GM18517 (cell line): ENCODE data around the gene IGFBP4.

Experiments used
- ATAC-seq: cut with Tn5 transposase; IDR thresholded peaks from one replicate; pipeline ENCODE4 v1.9.1; 2021; ENCODE audit warnings: mild to moderate bottlenecking, moderate library complexity; ENCODE audit not compliant: unreplicated experiment

Gene IGFBP4

GRCh38 chr17:40431231-40431602 is 12.0 kb upstream of the IGFBP4 start:
- no peak for ATAC-seq

DNA sequence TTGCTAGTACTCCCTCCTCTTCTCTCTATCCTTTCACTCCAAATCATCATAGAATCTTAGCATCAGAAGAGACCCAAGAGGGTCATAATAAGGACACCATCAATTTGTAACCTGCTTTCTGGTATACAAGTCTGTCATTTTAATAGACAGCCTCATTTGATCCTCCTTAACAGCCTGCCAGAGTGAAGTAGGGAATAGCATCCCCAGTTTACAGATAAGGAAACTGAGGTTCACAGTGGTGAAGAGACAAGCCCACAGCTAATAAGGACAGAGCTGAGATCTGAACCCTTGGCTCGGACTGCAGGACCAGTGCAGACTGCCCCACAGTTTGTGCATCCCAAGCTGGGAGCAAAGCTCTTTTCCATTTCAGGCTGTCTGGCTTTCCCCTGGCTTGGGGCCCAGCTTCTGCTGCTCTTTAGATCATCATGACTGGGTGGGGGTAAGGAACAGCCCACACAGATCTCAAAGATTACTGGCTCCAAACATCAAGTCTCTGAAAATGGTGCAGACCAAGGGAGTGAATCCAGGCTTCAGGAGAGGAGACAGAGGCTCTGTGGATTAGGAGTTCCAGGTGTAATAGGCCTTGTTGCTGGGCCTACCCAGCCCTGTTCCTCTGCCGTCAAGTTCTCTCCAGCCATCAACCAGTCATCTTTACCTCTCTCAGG is 10.3 kb upstream of the IGFBP4 start:
- ATAC-seq, result no peak

DNA sequence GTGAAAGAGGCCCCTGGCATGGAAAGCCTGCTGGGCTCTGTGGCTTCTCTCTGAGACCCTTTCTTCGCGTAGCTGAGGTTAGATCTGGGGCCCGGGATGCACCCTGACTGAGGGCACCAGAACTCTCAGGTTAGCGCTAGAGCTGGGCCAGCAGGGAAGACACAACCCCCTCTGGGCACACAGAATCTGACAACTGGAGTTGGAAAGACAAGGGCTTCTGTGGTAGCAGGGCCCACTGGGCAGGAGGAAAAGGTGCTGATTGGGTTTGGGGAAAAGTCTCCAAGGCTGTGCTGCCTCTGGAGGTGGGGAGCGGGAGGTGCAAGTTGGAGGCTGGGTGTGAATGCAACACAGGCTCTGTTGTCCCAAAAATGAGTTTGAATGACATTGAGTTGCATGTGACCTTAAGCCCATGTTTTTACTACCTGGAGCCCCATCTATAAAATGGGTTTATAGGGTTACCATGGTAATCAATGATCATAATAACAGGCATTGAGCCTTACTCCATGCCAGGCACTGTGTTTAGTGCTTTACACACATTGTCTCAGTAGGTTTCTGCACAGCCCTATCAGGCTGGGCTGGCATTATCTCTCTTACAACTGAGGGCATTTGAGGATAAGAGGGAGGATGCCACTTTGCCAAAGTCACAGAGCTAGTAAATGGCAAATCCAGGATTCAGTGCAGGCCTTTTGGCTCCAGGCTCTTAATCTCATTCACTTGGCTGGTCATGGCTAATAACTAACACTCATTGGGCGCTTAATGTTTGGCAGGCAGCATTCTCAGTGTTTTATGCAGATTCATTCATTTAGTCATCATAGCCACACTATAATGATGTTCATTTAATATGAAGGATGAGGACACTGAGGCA is 9.5 kb upstream of the IGFBP4 start:
- ATAC-seq, result no peak

- ATAC-seq, result no peak
Measured at GRCh38 chr17:40436636-40437035, 6.6 kb upstream of the IGFBP4 start.

DNA sequence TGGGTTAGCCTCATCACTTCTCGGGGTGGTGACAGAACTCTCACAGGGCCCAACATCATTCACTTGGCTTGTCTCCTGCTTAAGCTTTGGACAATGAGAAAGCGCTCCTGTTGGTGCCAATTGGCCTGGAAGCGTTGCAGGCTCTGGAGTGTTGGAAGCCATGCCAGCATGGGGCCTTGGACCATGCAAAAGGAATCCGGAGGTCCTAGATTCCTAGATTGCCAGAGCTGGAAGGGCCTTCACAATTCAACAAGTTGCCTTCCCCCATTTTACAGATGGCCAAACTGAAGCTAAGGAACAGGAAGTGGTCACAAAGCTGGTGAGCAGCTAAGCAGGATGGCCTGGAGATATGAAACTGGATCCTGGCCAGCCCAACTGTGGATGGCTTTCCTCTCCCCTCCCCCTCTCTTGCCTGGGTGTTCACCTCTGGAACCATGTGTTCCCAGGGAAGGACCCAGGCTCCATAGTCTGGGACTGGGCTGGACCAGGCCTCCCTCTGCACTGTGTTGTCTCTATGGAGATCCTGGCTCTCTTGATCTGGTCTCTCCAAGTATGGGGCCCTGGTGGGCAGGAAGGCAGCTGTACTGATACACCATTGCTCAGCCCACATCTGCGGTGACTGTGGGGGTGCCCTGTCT is 6.0 kb upstream of the IGFBP4 start:
- no peak for ATAC-seq

- ATAC-seq, result no peak
Measured at GRCh38 chr17:40440166-40440565, 3.1 kb upstream of the IGFBP4 start.

GRCh38 chr17:40442392-40443195 is 656 bp upstream of the IGFBP4 start:
- ATAC-seq, result no peak

- ATAC-seq, result no peak
Measured at GRCh38 chr17:40443988-40444899, 994 bp downstream of the IGFBP4 start.

DNA sequence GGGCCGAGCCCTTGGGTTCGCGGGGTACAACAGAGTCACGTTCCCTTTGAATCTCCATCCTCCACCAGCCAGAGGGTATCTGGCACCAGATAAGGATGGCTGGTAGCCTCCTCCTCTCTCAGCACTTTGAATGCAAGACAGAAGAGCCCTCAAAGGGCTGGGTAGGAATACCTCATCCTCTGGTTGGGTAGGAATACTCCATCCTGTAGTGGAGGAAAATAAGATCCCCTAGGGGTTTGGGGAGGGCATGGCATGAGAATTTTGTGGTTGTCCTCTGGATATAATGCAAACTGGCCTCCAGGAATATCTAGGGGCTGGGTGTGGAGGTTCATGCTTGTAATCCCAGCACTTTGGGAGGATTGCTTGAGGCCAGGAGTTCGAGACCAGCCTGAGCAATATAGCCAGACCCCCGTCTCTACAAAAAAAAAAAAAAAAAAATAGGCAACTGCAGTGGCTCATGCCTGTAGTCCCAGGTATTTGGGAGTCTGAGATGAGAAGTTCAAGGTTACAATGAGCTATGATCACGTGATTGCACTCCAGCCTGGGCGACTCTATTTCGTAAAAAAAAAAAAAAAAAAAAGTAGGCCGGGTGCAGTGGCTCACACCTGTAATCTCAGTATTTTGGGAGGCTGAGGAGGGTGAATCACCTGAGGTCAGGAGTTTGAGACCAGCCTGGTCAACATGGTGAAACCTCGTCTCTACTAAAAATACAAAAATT is 2.7 kb downstream of the IGFBP4 start:
- ATAC-seq, result no peak

- ATAC-seq, result no peak
Measured at GRCh38 chr17:40447148-40447644, 3.9 kb downstream of the IGFBP4 start.

GRCh38 chr17:40447806-40448205 is 4.6 kb downstream of the IGFBP4 start:
- ATAC-seq, result no peak

GRCh38 chr17:40448213-40448638 is 5.0 kb downstream of the IGFBP4 start:
- ATAC-seq, result no peak

GRCh38 chr17:40448639-40449261 is 5.5 kb downstream of the IGFBP4 start:
- ATAC-seq, result no peak

DNA sequence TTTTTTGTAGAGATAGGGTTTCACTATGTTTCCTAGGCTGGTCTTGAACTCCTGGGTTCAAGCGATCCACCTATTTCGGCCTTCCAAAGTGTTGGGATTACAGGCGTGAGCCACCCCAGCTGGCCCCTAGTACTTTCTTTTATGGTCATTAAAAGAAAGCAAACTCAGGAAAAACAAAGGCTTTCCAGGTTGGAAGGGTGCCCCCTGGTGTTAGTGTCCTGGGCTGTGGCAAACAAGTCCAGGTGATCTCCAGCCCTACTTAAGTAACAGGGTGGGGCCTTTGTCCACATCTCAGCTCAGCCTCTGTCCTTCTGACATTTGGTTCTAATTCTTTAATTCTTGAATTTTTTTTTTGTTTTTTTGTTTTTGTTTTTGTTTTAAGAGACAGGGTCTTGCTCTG is 6.9 kb downstream of the IGFBP4 start:
- no peak for ATAC-seq

DNA sequence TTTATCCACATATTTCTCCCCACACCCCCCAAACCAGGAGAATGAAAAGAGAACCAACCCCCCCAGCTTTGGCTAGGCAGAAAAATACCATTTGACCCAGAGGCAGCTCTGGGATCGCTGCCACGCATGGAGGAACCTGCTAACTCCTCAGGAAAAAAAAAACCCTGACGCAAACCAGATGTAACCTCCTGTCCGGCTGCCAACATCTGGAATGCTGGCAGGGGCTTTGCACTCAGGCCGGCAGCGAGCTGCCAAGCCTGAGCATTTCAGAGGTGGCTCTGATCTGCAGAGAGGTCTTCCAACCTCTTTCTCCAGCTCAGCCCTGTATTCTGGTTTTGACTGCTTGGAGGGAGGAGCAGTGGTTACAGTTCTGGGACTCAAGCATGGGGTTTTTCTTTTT is 8.2 kb downstream of the IGFBP4 start:
- no peak for ATAC-seq

- no peak for ATAC-seq
Measured at GRCh38 chr17:40452216-40452787, 9.1 kb downstream of the IGFBP4 start.

- ATAC-seq, result no peak
Measured at GRCh38 chr17:40452921-40453378, 9.7 kb downstream of the IGFBP4 start.

- ATAC-seq, result no peak
Measured at GRCh38 chr17:40453881-40454612, 10.8 kb downstream of the IGFBP4 start.
